GM18507 (cell line): ENCODE measurements around the gene CD200R1.
A peak's percentile ranks its signal among the peaks of the same experiment; 100 is the strongest.
"Not testable (repeated sequence)": the region's sequence is repeated elsewhere in the genome, so short reads cannot be mapped to it uniquely, and the experiment has no call there.

Source experiments
- DNase-seq: peaks from one replicate; pipeline ENCODE4 v3.0.0; 2011; ENCODE audit warnings: low read depth; ENCODE audit not compliant: insufficient read length; ENCODE audit errors: extremely low spot score
- FAIRE-seq: peaks from 2 replicates; lab custom pipeline; 2011; peaks lifted over from hg19 to GRCh38; lab: Jason Lieb, UNC

CD200R1 gene

GRCh38 chr3:112976953-112977352 is 2.0 kb upstream of the CD200R1 start:
- DNase-seq (no peak), FAIRE-seq (no peak)

GRCh38 chr3:112976001-112976400 is 1.1 kb upstream of the CD200R1 start:
- DNase-seq (no peak), FAIRE-seq (no peak)

DNA sequence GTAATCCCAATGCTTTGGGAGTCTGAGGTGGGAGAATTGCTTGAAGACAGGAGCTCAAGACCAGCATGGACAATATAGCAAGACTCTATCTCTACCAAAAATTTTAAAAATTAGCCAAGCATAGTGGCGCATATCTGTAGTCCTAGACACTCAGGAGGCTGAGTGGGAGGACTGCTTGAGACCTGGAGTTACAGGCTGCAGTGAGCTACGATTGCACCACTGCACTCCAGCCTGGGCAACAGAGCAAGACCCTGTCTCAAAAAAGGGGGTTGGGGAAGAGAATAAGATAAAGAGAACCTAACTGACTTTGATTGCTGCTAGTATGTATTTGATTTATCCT is 755 bp downstream of the CD200R1 start:
- peak; percentile 64 for FAIRE-seq

DNA sequence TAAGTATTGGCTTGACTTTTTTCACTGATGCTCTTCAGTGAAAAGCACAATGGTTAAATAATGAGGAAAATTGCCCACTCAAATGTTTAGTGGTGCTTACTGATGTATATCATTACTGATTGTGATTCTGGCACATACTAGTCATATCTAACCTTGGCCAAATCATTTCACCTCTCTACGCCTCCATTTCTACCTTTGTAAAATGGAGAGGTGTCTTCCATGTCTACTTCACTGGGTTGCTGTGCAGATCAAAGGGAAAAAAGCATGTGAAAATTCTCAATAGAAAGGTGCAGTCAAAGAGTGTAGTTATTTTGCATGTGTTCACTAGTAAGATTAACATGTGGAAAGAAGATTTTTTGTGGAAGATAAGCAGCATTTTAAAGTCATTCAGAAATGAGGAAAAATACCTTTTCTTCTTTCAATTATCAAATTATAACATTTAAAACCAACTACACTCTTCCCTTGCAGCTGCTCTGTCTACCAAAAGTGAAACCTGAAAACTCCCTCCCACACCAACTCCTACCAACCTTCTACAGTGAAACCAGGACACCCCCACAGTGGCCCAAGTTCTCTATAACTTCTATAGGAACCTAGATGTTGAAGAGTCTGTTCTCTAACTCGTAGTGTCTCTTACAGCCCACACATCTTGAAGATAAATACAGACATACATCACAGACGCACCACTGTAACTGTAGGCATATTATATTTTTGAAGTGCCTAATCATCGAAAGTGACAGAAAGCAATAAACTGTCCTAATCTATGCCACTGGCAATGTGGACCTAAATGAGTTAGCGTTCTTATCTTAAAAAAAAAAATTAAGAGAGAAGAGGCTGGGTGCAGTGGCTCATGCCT is 1.4 kb downstream of the CD200R1 start:
- FAIRE-seq (peak; percentile 95), DNase-seq (no peak)

More for the DNA sequence above, 755 bp downstream of the CD200R1 start:
- no peak for DNase-seq

DNA sequence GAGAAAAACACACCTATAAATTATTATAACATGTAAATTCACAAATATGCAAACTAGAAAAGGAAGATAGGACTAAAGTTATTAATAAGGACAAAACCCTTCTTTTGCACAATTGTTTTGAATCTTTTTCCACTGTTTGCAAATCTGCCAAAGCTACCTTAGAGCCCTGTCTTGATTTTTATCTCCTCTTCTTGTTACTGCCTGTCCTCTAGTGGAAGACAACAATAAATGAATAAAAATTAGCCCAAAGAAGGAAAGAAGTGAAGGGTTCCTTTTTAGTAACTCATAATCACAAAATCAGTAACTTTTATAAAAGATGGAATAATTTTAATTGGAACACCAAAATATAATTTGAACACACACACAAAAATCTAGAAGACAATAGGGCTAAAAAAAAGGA is 2.7 kb downstream of the CD200R1 start:
- FAIRE-seq = peak; percentile 18

DNA sequence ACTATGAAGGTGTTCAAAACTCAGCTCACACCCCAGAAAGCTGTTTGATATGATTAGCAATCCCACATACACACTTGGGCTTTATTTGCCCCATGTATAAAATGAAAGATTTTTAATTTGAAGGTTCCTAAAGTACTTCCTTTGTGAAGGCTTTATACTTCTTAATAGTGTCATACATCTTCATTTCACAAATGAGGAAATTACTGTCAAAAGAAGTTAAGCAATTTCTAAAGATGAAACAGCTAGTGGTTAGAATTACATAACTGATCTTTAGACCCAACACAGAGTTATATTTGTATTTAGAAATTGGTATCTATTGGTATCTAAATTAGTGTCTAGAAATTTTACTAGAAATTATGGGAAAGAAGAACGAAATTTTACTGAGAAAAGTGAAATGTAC is 7.1 kb downstream of the CD200R1 start:
- no peak for FAIRE-seq
- DNase-seq = no peak

More for the DNA sequence above, 2.7 kb downstream of the CD200R1 start:
- no peak for DNase-seq

DNA sequence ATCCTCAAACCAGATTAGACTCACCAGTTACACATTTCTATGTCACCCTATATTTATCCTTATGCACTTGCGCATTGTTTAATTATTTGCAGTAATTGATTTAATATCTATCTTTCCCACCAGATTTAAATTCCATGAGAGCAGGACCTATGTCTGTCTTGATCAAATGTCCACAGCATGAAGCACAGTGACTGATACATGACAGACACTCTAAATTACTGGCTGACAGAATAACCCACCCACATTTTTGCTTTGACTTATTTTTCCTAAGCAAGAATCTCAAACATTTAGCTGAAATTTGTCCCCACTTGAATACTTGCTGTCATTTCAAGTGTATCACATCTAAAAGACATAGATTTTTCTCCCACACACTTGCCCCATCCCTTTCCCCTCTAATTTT is 7.5 kb downstream of the CD200R1 start:
- FAIRE-seq (no peak), DNase-seq (no peak)

DNA sequence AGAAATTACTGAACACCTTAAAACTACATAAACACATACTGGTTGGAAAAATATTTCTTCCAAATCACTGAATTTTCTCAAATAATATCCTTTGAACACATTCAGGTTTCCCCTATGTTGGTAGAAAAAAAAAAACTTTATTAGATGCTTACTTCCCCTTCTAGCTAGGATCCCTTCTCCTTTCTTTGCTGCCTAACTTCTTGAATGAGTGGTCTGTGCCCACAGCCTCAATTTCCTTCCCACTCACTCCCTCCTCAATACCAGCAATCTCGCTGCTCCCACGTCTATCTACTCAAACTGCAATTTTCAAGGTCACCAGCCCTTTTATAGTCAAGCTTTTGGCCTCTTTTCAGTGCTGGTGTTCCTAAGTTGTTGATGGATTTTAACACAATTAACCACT is 8.3 kb downstream of the CD200R1 start:
- FAIRE-seq = no peak
- DNase-seq = no peak

DNA sequence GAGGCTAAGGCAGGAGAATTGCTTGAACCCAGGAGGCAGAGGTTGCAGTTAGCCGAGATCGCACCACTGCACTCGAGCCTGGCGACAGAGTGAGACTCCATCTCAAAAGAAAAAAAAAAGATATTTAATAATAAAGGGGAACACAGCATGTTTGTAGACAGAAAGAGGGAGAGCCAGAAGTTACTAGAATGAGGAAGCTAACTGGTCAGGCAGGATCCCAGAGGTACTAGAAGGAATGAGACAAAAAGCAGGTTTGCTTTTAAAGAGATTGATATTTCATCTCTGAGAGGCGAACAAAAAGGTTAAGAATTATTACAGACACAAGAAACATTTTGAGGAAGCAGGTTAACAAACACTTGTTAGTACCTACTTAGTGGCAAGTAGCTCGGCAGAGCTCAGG is 9.2 kb downstream of the CD200R1 start:
- DNase-seq = no peak
- no peak for FAIRE-seq

DNA sequence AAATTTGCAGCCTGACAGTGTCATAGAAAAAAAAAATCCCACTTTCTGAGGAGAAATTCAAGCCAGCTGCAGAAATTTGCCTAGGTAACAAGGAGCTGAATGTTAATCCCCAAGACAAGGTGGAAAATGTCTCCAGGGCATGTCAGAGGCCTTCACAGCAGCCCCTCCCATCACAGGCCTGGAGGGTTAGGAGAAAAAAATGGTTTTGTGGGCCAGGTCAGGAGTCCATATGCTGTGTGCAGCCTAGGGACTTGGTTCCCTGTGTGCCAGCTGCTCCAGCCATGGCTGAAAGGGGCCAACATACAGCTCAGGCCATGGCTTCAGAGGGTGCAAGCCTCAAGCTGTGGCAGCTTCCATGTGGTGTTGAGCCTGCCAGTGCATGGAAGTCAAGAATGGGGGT is 11.2 kb downstream of the CD200R1 start:
- DNase-seq = no peak
- no peak for FAIRE-seq

DNA sequence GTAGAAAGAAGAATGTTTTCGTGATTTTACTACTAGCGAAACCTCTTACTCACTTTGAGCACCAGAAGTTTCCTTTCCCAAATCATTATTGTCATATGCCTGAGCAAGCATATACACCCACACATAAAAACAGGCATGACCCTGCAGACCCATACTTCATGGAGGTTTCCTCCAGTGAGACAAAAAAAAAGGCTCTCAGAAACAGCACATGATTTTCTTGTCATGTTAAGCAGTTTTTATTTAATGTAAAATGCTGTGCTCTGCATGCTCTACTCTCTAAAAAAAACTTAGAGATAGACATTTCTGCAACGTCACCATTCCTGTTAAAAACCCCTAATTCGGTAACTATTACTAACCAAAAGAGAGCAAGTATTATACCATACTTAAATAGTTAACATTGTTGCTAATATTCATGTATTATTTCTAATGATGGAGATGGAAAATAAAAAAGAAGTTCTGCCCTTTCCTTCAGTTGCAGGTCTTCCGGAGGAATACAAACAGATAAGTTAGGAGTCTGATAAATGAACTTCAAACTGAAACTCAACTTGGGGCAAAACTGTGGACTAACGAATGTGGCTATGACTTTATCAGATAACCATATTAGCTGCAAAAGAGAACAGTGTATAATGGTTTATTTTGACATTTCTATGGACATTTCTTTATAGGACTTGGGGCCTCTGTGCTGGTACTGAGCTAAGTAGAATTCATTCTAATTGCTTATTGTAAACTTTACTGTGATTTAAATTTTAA is 15.9 kb downstream of the CD200R1 start:
- no peak for DNase-seq

DNA sequence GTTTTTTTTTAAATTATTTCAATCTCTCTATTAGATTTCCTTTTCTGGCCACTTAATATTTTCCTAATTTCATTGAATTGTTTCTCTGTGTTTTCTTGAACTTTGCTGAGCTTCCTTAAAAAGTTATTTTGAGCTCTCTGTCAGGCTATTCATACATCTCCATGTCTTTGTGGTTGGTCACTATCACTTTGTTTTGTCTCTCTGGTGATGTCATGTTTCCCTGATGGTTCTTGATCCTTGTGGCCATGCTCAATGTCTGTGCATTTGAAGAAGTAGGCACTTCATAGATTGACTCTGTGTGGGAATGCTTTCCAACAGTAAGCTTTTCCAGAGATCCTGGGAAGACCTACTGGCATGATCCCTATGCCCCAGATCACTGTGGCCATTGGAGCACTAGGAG is 18.6 kb downstream of the CD200R1 start:
- no peak for FAIRE-seq
- DNase-seq = no peak

More for the DNA sequence above, 15.9 kb downstream of the CD200R1 start:
- FAIRE-seq = peak; percentile 68

DNA sequence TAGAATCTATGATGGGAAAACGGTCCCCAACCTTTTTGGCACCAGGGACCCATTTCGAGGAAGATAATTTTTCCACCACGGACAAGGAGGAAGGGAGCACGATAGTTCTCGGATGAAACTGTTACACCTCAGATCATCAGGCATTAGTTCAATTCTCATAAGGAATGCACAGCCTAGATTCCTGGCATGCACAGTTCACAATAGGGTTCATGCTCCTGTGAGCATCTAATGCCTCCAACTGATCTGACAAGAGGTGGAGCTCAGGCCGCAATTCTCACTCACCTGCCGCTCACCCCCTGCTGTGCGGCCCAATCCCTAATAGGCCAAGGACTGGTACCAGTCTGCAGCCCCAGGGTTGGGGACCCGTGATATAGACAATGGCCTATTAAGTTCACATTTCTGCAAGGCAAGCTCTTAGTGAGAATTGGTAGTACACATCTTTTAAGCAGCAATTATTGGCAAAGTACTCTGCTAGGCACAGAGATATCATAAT is 26.5 kb downstream of the CD200R1 start:
- FAIRE-seq (no peak), DNase-seq (no peak)

GRCh38 chr3:112931736-112932521 is 43.0 kb downstream of the CD200R1 start:
- FAIRE-seq (no peak), DNase-seq (no peak)

GRCh38 chr3:112930771-112931170 is 44.1 kb downstream of the CD200R1 start:
- DNase-seq = no peak
- FAIRE-seq = no peak

GRCh38 chr3:112925969-112926368 is 48.9 kb downstream of the CD200R1 start:
- DNase-seq = no peak
- peak; percentile 21 for FAIRE-seq

DNA sequence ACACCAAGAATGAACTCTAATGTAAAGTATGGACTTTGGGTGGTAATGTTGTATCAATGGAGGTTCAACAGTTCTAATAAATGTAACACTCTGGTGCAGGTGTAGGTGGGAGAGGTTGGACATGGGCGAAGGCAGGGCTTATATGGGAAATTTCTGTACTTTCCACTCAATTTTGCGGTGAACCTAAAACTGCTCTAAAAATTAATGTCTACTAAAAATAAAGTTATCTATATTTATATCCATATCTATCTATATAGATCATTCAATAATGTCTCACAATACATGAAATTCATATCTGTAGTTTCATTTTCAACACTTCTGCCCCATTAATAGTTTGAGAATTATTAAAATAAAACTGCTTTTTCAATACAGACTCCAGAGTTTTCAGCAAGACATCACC is 49.3 kb downstream of the CD200R1 start:
- FAIRE-seq (no peak), DNase-seq (no peak)

GRCh38 chr3:112919541-112919940 is 55.4 kb downstream of the CD200R1 start:
- not testable (repeated sequence) for FAIRE-seq, DNase-seq

DNA sequence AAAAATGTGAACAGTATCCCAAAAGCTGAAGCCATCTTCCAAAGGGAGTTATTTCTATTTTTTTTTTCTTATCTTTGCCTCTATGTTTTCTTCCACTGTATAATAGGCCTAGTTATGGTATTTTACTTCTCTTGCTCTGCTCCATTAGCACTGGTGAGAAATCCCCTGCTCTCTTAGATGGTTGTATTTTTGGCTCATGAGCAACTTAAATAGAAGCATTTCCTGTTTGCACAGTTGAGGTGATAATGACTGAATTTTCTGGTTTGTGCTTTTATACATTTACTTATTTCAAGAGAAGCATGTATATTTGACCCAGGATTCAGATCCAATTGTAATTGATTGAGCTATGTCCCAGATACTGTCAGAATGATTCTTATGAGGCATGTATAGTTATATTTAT is 66.7 kb downstream of the CD200R1 start:
- FAIRE-seq = peak; percentile 91
- DNase-seq = no peak

DNA sequence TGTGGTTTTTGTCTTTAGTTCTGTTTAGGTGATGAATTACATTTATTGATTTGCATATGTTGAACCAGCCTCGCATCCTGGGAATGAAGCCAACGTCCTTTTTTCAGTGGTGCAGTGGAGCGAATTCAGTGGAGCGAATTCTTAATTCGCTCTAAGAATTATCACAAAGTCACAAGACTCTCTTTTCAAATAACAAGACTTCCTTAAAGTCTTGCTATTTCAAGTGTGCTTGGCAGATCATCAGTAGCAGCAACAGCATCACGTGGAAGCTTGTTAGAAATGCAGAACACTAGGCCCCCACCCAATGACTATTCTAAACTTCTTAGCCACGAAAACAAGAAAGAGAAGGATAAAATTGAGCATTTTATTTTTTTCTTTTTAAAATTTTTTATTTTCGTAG is 70.1 kb downstream of the CD200R1 start:
- DNase-seq (no peak), FAIRE-seq (no peak)
